Right lobe of liver (tissue), 6 donors: ENCODE data around the gene ATOH8. TPM values are rescaled to one million over a fixed set of nuclear protein-coding genes. Genes with fewer than 3 reads are reported as not detected.

ENCODE experiments used
- ATAC-seq, 4 donors: fragments of 200-7000 bp; cut with Tn5 transposase; one replicate each; pipeline ENCODE4 v1.9.1; 2020; ENCODE audit warnings: mild to moderate bottlenecking in 4 of 4, moderate library complexity in 4 of 4
- DNase-seq, 3 donors: peaks; one replicate each; pipeline ENCODE4 v3.0.0-alpha.2; 2020
- H3K27ac ChIP-seq, 3 donors: fragments of 200-600 bp; one replicate each; pipeline ENCODE4 v1.8.0; 2022
- H3K27me3 ChIP-seq, 2 donors: fragments of 200-600 bp; one replicate each; pipeline ENCODE4 v1.8.0; 2022
- H3K36me3 ChIP-seq, 4 donors: fragments of 200-600 bp; sonication (generic) in 1 of 4; one replicate each; pipeline versions ENCODE4 v1.5.1 to v1.8.0; 2017 to 2022; ENCODE audit warnings: control low read depth in 1 of 4
- H3K4me1 ChIP-seq, 4 donors: fragments of 200-600 bp; sonication (generic) in 1 of 4; one replicate each; pipeline versions ENCODE4 v1.5.1 to v1.8.0; 2017 to 2022; ENCODE audit warnings: control low read depth in 1 of 4
- H3K4me3 ChIP-seq, 3 donors: fragments of 200-600 bp; one replicate each; pipeline ENCODE4 v1.8.0; 2022
- H3K9me3 ChIP-seq, 4 donors: fragments of 200-600 bp; sonication (generic) in 1 of 4; one replicate each; pipeline versions ENCODE4 v1.5.1 to v1.8.0; 2017 to 2022; ENCODE audit warnings: control low read depth in 1 of 4
- CTCF ChIP-seq, 4 donors: fragments of 200-600 bp in 3 of 4; fragments of 450-650 bp in 1 of 4; IDR thresholded peaks; one replicate each; pipeline versions ENCODE4 v1.5.1 to v1.8.0; 2016 to 2022; ENCODE audit warnings: antibody characterized with exemption in 4 of 4, mild to moderate bottlenecking in 2 of 4
- POLR2A ChIP-seq: fragments of 450-650 bp; IDR thresholded peaks from one replicate; pipeline ENCODE4 v1.6.1; 2017; ENCODE audit warnings: antibody characterized with exemption, mild to moderate bottlenecking
- WGBS: methylation state at CpG from one replicate; pipeline ENCODE4 v1.1.6; 2018; ENCODE audit warnings: low coverage, low lambda C conversion rate; ENCODE audit not compliant: insufficient coverage; ENCODE audit errors: missing lambda C conversion rate; 5-methylcytosine and 5-hydroxymethylcytosine counted together
- intact Hi-C, 2 donors: fragments of 100-400 bp; cut with DNase I; formaldehyde crosslinking; loops; one replicate each; pipeline versions ENCODE4 v1.11.2 to v1.14.1; 2022
- total RNA-seq, 6 experiments: library from RNA; depleted of rRNA in 2 of 6; stranded (reverse); fragments of >200 nt in 2 of 6; fragmentation: NEBNext Ultra II Directional in 3 of 6; extraction: Animal tissue kit (Norgen Biotek cat#: 25700) in 3 of 6; gene quantifications; one replicate each; pipeline versions ENCODE4 v1.1.0 to v1.2.4, GENCODE V29; 2016 to 2023
- donor health status: DM: no; HTN: yes; CAD: no.
- donor health status: DM: no; HTN: no; CAD: no.
- donor health status: DM: no; HTN: no; CAD: no.
- donor health status: DM: no; HTN: yes; CAD: no.
- donor health status: DM: no; HTN: yes; CAD: no.

ATOH8 gene
- total RNA-seq, 6 experiments from 2014 or later = 5.3 to 78.0 (median 46.2) TPM

GRCh38 chr2:85795331-85796045 is 41.7 kb downstream of the ATOH8 start:
- no peaks in the 10 kb centered on the region for H3K9me3 ChIP-seq
- peak overlapping the region; percentile 45 to 75 (median 50) for H3K27ac ChIP-seq
- intact Hi-C loops = no loop called here
- H3K4me1 ChIP-seq = peaks cover 0 to 69% (median 31%) of the 10 kb centered on the region in 4 donors
- DNase-seq = peak in 1 of 3 donors; percentile 41
- no peaks in the 10 kb centered on the region for H3K27me3 ChIP-seq
- TF ChIP-seq POLR2A = no peak
- no peak for TF ChIP-seq CTCF (IDR thresholded peaks at IDR 0.05)
- no peaks in the 10 kb centered on the region for H3K36me3 ChIP-seq
- 80% methylated on average over 8 of the region's 20 CpGs for WGBS
- ATAC-seq = no peak
- no peak overlapping the region for H3K4me3 ChIP-seq

GRCh38 chr2:85796046-85796340 is 42.2 kb downstream of the ATOH8 start:
- TF ChIP-seq POLR2A (no peak), CTCF (IDR thresholded peaks at IDR 0.05) (no peak)
- H3K27ac ChIP-seq = no peak overlapping the region
- no peaks in the 10 kb centered on the region for H3K27me3 ChIP-seq
- 79% methylated on average over 6 of the region's 6 CpGs for WGBS
- H3K4me3 ChIP-seq = no peak overlapping the region
- DNase-seq (no peak), ATAC-seq (no peak)
- intact Hi-C loops = no loop called here
- no peaks in the 10 kb centered on the region for H3K9me3 ChIP-seq
- peaks cover 0 to 72% (median 32%) of the 10 kb centered on the region in 4 donors for H3K4me1 ChIP-seq
- H3K36me3 ChIP-seq = no peaks in the 10 kb centered on the region

- intact Hi-C loops = no loop called here
- TF ChIP-seq POLR2A (no peak), CTCF (IDR thresholded peaks at IDR 0.05) (no peak)
- peak overlapping the region in 1 of 3 donors; percentile 29 for H3K27ac ChIP-seq
- WGBS = 51% methylated on average over 10 of the region's 22 CpGs
- H3K4me1 ChIP-seq = peaks cover 0 to 72% (median 32%) of the 10 kb centered on the region in 4 donors
- no peaks in the 10 kb centered on the region for H3K27me3 ChIP-seq
- no peaks in the 10 kb centered on the region for H3K9me3 ChIP-seq
- peak in 1 of 3 donors; percentile 54 for DNase-seq
- H3K4me3 ChIP-seq = no peak overlapping the region
- no peaks in the 10 kb centered on the region for H3K36me3 ChIP-seq
- peak in 1 of 4 donors; percentile 1 for ATAC-seq
Measured at GRCh38 chr2:85796341-85797262, 42.8 kb downstream of the ATOH8 start.

- no peak for TF ChIP-seq CTCF (IDR thresholded peaks at IDR 0.05)
- no peak for TF ChIP-seq POLR2A
- peaks cover 0 to 72% (median 32%) of the 10 kb centered on the region in 4 donors for H3K4me1 ChIP-seq
- no peak for DNase-seq
- WGBS = 79% methylated on average over 9 of the region's 13 CpGs
- intact Hi-C loops = no loop called here
- ATAC-seq = no peak
- H3K27me3 ChIP-seq = no peaks in the 10 kb centered on the region
- H3K27ac ChIP-seq = no peak overlapping the region
- no peaks in the 10 kb centered on the region for H3K9me3 ChIP-seq
- no peaks in the 10 kb centered on the region for H3K36me3 ChIP-seq
- H3K4me3 ChIP-seq = no peak overlapping the region
Measured at GRCh38 chr2:85797263-85797660, 43.5 kb downstream of the ATOH8 start.
